ENCODE measurements around the gene GNB1L.
A peak's percentile ranks its signal among the peaks of the same experiment; 100 is the strongest.

The GNB1L gene

DNA sequence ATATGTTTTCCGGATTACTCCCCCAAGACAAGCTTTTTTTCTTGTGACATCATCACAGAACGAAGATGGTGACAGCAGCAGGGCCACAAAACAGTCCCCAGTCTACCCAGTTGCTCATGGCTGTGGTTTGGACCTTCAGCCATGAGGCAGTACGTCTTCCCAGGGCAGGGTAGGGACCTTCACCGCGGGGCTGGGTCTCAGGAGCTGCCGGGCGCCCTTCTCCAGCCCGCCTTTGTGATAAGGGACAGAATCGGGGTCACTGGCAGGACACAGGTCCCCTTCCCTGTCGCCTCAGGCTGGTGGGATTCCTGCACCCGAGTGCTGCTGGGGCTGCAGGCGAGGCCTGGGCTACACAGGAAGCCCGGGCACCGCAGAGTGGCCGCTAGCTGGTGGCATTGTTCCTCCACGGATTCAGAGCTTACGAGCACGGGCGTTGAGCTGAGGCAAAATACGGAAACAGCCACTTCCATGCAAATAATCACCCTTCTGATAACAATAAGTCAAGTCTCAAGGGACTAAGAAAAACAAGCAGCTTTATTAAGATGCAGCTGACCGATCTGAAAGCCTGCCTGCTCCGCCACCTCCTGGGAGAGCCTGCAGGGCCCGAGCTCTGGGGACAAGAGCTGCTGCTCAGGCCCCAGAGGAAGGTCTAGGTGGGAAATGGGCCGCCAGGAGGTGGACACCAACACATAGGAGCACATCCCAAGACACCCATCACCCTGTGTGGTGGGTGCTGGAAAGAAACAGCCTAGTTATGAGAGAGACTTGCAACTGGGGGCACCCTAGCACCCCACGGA is 81.8 kb downstream of the GNB1L start:
- no peak for DNase-seq

GRCh38 chr22:19772422-19772672 is 82.3 kb downstream of the GNB1L start:
- no peak for DNase-seq

DNA sequence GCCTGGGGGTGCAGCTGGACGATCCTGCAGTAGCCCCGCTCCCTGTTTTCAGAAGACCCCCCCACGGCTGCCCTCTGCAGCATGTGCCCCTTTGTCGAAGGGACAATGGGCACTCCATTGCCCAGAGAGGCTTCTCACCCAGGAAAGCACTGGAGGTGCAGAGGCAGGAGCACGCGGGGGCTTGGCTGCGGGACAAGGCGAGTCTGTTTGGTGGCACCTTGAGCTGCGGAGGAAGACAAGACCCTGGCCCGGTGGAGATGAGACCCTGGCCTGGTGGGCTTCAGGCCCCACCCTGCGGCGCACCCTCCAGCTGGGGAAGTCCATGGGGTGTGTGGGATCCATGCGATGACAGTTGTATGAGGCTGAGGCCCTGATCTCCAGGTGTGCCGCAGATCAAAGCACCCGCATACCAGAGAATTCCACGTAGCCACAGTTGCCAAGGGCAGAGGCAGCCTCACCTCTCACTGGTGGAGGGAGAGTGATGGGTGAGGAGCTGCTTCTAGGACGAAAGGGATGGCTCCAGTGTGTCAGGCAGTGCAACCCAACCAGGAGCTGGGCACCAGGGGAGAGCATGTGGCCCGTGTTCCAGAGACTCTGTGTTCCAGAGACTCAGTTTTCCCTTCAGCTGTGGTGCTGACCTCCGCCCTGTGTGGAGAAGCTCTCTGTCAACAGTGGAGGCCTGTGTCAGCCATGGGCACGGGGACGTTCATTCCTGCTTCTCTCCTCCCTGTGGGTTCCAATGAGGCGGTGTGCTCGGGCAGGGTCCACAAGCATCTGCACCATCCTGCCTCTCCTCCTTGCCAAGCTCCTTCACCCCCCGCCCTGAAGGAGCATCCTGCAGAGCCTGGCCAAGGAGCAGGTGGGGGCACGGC is 84.1 kb downstream of the GNB1L start:
- no peak for DNase-seq

- DNase-seq, result no peak
These were observed 85.3 kb downstream of the GNB1L start for GRCh38 chr22:19769393-19769715.

- DNase-seq, result no peak
These were observed 87.0 kb downstream of the GNB1L start for GRCh38 chr22:19767427-19768341.

GRCh38 chr22:19766511-19767426 is 87.9 kb downstream of the GNB1L start:
- no peak for DNase-seq

- no peak for DNase-seq
These were observed 88.5 kb downstream of the GNB1L start for GRCh38 chr22:19766240-19766510.

DNA sequence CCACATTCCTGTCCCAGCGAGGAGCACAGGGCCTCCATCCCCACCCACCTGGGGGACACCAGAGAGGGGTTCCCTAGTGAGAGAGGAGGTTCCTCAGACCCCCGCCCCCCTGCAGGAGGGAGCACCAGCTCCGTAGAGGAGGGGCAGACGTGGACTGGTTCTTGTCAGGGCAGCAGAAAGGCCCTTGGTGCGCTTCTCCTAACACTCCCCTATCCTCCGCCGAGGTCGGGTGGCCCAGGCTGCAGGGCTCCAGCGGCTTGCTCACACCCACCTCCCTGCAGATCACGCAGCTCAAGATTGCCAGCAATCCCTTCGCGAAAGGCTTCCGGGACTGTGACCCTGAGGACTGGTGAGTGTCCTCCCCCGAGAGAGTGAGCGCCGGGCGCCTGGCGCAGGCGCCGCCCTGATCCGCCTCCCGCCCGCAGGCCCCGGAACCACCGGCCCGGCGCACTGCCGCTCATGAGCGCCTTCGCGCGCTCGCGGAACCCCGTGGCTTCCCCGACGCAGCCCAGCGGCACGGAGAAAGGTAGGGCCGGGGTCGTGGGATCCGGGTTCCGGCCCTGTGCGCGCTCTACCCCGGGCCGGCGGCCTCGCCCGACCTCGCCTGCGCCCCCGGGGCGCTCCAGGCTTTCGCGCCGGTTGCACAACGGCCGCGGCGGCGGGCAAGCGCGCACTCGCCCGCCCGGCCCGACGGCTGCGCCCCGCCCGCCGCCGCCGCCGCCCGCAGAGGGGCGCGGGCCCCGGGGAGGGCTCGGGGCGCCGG is 89.0 kb downstream of the GNB1L start:
- no peak for DNase-seq

GRCh38 chr22:19764636-19765476 is 89.8 kb downstream of the GNB1L start:
- no peak for DNase-seq

DNA sequence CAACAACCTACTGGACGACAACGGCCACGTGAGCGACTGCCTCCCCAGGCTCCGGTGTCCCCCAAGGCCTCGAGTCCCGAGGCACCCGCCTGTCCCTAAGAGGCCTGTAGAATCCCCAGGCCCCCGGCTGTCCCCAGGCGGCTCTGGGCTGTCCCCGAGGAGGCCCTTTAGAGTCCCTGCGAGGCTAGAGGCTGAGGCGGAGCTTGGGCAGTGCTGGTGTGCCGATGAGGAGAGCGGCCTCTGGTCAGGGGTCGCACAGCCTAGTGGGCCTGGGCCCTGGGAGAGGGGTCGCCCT is 90.4 kb downstream of the GNB1L start:
- DNase-seq, result no peak

DNA sequence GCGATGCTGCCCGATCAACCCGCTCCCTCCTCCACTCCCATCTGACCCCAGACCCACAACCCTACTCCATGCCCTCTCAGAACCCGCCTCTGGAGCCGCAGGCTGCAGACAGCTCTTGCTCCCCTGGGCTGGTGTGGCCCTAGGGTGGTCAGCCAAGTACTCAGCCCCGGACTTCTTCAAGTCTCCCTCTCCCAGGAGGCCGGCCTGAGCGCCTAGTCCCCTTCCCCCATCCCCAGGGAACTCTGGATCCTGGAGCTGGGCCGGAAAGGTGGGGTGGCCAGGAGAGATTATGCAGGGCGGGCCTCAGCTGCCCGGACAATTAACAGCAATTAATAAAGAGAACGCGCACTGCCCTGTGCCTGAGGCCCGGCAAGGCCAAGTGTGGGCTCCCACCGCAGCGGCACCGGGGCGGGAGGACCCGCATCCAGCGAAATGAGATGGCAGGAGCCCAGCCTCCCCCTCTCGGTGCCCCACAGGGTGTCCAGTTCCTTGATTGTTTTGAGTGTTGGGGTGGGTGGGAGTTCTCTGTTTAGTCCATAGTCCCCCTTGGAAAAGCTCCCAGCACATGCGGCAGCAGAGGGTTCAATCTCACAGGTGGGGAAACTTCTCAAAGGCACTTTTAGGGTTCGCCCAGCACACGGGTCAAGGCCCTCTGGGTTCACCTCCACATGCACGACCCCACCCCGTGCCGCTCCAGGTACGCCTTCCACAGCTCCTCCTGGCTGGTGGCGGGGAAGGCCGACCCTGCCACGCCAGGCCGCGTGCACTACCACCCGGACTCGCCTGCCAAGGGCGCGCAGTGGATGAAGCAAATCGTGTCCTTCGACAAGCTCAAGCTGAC is 91.0 kb downstream of the GNB1L start:
- no peak for DNase-seq

DNA sequence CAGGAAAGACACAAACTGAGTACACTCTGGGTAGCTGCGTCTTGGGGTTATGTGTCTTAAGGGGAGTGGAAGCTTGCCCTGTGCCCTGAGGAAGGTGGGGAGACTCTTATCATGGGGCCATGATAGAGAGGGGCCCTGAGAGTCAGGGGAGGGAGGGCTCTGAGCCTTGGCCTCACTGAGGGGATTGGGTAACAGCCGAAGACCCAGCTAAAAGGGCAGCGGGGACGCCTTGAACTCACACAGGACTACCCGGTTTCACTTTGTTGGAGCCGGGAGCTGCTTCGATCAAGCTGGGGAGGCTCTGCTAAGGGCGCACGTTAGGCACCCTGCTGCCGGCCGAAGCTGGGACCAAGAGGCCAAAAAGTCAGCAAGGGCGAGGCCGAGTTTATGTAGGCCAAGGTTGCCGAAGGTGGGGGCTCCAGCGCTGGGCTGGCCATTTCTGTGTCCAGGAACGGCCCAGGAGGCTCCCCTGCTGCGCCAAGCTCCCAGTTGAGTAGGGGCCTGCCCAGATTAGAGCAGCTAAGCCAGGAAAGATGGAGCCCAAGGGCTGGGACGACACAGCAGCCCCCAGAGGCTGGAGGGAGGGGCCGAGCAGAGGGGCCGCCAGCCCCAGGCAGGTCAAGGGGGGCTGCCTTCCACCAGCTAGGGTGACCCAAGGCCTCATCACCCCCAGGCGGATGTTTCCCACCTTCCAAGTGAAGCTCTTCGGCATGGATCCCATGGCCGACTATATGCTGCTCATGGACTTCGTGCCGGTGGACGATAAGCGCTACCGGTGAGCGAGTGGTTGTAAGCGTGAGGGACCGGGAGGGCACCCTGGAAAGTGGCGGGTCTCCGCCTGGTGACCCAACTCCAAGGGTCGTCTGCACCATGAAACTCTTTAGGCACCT is 91.9 kb downstream of the GNB1L start:
- DNase-seq, result no peak

- peak; percentile 8 for DNase-seq
These were observed 92.7 kb downstream of the GNB1L start for GRCh38 chr22:19761725-19762567.

GRCh38 chr22:19760951-19761724 is 93.5 kb downstream of the GNB1L start:
- DNase-seq, result no peak

DNA sequence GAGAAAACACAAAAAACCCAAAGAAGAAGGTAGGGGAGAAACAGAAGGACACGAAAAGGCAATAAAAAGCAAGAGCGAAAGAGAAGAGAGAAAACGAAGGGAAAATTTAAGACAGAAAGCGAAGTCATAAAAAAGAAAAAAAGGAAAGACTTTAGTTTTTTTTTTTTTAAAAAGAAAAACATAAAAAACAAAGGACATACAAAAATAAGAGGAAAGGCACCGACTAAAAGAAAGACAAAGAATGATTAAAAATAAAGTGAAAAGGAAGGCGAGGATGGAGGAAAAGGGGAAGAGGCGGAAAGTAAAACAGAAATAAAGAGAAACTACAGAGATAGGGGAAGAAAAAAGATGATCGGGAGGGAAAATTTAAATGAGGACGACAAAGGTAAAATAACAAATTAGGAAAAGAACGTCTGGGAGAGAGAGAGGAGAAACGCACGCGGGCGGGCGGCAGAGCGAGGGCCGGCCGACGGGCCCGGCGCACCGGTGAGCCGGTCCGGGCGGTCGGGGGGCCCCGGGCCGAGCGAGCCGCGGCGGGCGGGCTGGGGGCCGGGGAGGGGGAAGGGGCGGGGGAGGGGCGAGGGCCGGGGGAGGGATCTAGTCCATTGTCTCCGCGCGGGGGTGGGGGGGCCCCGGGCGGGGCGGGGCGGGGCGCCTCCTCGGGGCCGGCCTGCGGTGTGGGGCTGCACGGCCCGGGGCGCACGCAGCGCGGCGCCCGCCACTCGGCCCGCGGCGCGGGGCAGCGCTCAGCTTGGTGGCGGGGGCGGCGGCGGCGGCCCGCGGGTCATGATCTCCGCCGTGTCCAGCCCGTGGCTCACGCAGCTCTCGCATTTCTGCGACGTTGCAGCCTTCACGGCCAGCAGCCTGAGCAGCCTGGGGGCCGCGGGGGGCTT is 94.4 kb downstream of the GNB1L start, which contains the start of gene TBX1:
TBX1 (plus strand) TSS at position 721 of the 893 bp plus-strand sequence; CDS start at position 787, 66 bp downstream.
- DNase-seq, result no peak

DNA sequence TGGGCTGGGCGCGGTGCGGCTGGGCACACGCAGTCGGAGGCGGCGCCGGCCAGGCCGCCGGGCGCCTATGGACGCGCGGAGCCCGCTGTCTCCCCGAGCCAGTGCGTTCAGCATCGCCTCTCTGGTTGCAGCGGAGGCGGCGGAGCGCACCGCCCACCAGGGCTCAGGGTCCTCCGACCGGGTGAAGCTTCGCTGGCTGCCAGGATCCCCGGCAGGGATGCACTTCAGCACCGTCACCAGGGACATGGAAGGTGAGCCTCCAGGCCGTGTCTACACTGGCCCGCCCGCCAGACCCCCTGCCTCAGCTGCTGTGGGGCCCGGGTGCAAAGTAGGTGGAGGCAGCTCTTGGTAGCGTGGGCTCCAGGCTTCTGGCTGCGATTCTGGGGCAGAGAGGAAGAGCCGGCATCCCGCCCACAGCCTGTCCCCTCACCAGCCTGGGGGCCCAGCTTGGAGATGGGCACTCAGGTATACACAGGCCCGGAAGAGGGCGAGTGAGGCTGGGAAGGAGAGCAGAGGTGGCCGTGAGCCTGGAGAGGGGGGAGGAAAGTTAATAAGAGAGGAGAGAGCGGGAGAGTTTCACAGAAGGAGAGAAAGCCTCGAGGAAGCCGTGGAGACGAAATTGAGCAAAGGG is 95.1 kb downstream of the GNB1L start:
- DNase-seq, result no peak
